GM21737 (cell line): ENCODE measurements around the gene ZNF680.
"Not testable (repeated sequence)": the region's sequence is repeated elsewhere in the genome, so short reads cannot be mapped to it uniquely, and the experiment has no call there.

ENCODE experiments used
- ATAC-seq: cut with Tn5 transposase; IDR thresholded peaks from one replicate; pipeline ENCODE4 v1.9.1; 2021; ENCODE audit warnings: mild to moderate bottlenecking, moderate library complexity; ENCODE audit not compliant: unreplicated experiment

ZNF680 gene

GRCh38 chr7:64557601-64558322 lies 5.1 kb downstream of the ZNF680 start:
- ATAC-seq = no peak

- ATAC-seq = no peak
These were observed 7.8 kb downstream of the ZNF680 start for GRCh38 chr7:64555046-64555445.

- ATAC-seq = not testable (repeated sequence)
These were observed 8.7 kb downstream of the ZNF680 start for GRCh38 chr7:64554188-64554587.

- ATAC-seq = no peak
These were observed 11.3 kb downstream of the ZNF680 start for GRCh38 chr7:64551375-64552142.

- no peak for ATAC-seq
These were observed 18.9 kb downstream of the ZNF680 start for GRCh38 chr7:64544010-64544409.

GRCh38 chr7:64541438-64542359 lies 21.2 kb downstream of the ZNF680 start:
- no peak for ATAC-seq

- no peak for ATAC-seq
These were observed 29.1 kb downstream of the ZNF680 start for GRCh38 chr7:64533756-64534155.

GRCh38 chr7:64528770-64529169 lies 34.1 kb downstream of the ZNF680 start:
- no peak for ATAC-seq

GRCh38 chr7:64521409-64521984 lies 41.4 kb downstream of the ZNF680 start:
- no peak for ATAC-seq

GRCh38 chr7:64516451-64516850 lies 46.4 kb downstream of the ZNF680 start:
- ATAC-seq = no peak

GRCh38 chr7:64515781-64516180 lies 47.1 kb downstream of the ZNF680 start:
- no peak for ATAC-seq

- no peak for ATAC-seq
These were observed 47.5 kb downstream of the ZNF680 start for GRCh38 chr7:64515330-64515729.

GRCh38 chr7:64509583-64509982 lies 53.3 kb downstream of the ZNF680 start:
- ATAC-seq = no peak

GRCh38 chr7:64504581-64505120 lies 58.2 kb downstream of the ZNF680 start:
- no peak for ATAC-seq

- ATAC-seq = no peak
These were observed 64.6 kb downstream of the ZNF680 start for GRCh38 chr7:64498270-64498669.

GRCh38 chr7:64494912-64495461 lies 67.9 kb downstream of the ZNF680 start:
- ATAC-seq = no peak

GRCh38 chr7:64485623-64486022 lies 77.2 kb downstream of the ZNF680 start:
- no peak for ATAC-seq
